Measurements from ENCODE around the gene RGS6.

DNA sequence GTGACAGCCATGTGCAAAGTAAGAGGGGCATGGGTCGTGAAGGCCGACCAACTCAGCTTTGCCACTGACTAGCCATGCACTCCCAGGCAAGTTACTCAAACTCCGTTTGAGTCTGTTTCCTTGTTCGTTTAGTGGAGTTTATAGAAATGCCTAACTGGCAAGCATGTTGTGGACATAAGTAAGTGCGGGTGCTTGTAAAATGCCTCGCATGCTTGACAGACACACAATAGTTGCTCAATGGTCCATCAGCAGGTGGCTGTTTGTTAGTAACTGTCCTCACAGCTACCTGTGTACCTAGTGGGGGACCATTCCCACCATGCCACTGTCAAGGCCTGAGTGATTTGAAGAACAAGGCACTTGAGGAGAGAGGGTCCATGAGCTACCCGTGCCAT lies 623.4 kb downstream of the RGS6 start:
- TF ChIP-seq EZH2 (IDR thresholded peaks at IDR 0.05; ENCODE audit: insufficient read depth, poor library complexity, severe bottlenecking): no peak
- no peak for TF ChIP-seq EZH2phosphoT487 (IDR thresholded peaks at IDR 0.05; ENCODE audit: insufficient read depth, low read depth)
